CD4-positive, alpha-beta T cell (primary cell): ENCODE measurements around the gene PCDH1. TPM values are rescaled to one million over a fixed set of nuclear protein-coding genes. Genes with fewer than 3 reads are reported as not detected.

Source experiments
- ATAC-seq: fragments of 200-7000 bp; cut with Tn5 transposase; one replicate; pipeline ENCODE4 v1.10.0; 2022; ENCODE audit warnings: mild to moderate bottlenecking; ENCODE audit not compliant: poor library complexity
- CTCF ChIA-PET: fragments of 350-600 bp; sonication (Branson Sonifier 250); formaldehyde crosslinking; loops from one replicate; lab custom pipeline; 2021; ENCODE audit warnings: antibody characterized with exemption, inconsistent platforms; lab: Charles Lee
- POLR2A ChIA-PET: fragments of 350-600 bp; sonication (Branson Sonifier 250); formaldehyde crosslinking; loops from one replicate; lab custom pipeline; 2021; ENCODE audit warnings: antibody characterized with exemption, inconsistent platforms; lab: Charles Lee
- DNase-seq, 14 experiments: peaks; one replicate each; pipeline ENCODE4 v3.0.0-alpha.2; 2013 to 2020; ENCODE audit warnings: mixed read lengths in 2 of 14
- H3K27ac ChIP-seq, 2 donors: one replicate each; pipeline versions ENCODE4 v1.5.1 to v1.7.0; 2013; ENCODE audit warnings: low read length in 2 of 2, low read depth in 1 of 2, mild to moderate bottlenecking in 1 of 2
- H3K27me3 ChIP-seq, 2 experiments: 1 replicate in 1 of 2; 2 replicates in 1 of 2; pipeline versions ENCODE4 v1.6.1 to v1.7.0; 2013; ENCODE audit warnings: low read length in 2 of 2, control low read depth in 1 of 2, mild to moderate bottlenecking in 1 of 2, moderate library complexity in 1 of 2; ENCODE audit not compliant: insufficient read depth in 2 of 2, control insufficient read depth in 1 of 2
- H3K36me3 ChIP-seq: one replicate; pipeline ENCODE4 v1.6.1; 2013; ENCODE audit warnings: low read length, control low read depth; ENCODE audit not compliant: insufficient read depth
- H3K4me1 ChIP-seq: one replicate; pipeline ENCODE4 v1.6.1; 2013; ENCODE audit warnings: low read length, control low read depth; ENCODE audit not compliant: insufficient read depth
- H3K4me3 ChIP-seq: one replicate; pipeline ENCODE4 v1.5.1; 2013; ENCODE audit warnings: mild to moderate bottlenecking, low read length, moderate library complexity
- H3K9me3 ChIP-seq, 2 experiments: 1 replicate in 1 of 2; 2 replicates in 1 of 2; pipeline versions ENCODE4 v1.6.1 to v1.7.0; 2013; ENCODE audit warnings: low read length in 2 of 2, mild to moderate bottlenecking in 2 of 2, control low read depth in 1 of 2, moderate library complexity in 1 of 2; ENCODE audit not compliant: control insufficient read depth in 1 of 2, insufficient read depth in 1 of 2
- H3K27ac Mint-ChIP-seq: one replicate; pipeline ENCODE4 v1.8.0; 2020; ENCODE audit warnings: mixed read lengths
- H3K27me3 Mint-ChIP-seq: one replicate; pipeline ENCODE4 v1.8.0; 2021; ENCODE audit warnings: mixed read lengths
- H3K36me3 Mint-ChIP-seq: one replicate; pipeline ENCODE4 v1.8.0; 2021; ENCODE audit warnings: low read depth, mixed read lengths
- H3K4me1 Mint-ChIP-seq: one replicate; pipeline ENCODE4 v1.8.0; 2021; ENCODE audit warnings: low read depth, mixed read lengths
- H3K4me3 Mint-ChIP-seq: one replicate; pipeline ENCODE4 v1.8.0; 2020; ENCODE audit warnings: mild to moderate bottlenecking, mixed read lengths
- H3K9me3 Mint-ChIP-seq: one replicate; pipeline ENCODE4 v1.8.0; 2020; ENCODE audit warnings: mixed read lengths
- intact Hi-C, 2 experiments: fragments of 100-400 bp; cut with DNase I in 1 of 2; cut with micrococcal nuclease in 1 of 2; formaldehyde crosslinking; loops; one replicate each; pipeline versions ENCODE4 v1.15.1 to v1.9.0; 2023 to 2025; cut with DNase I, micrococcal nuclease
- total RNA-seq, 174 experiments: library from RNA in 2 of 174; stranded (reverse) in 2 of 174; gene quantifications; one replicate each; pipeline ENCODE4 v1.2.3 and lab custom pipeline; 2021 to 2026
- TF ChIP-seq, protein P1 (sequence below): fragments of 200-600 bp; IDR thresholded peaks from one replicate; pipeline ENCODE4 v1.8.0; 2022; ENCODE audit warnings: antibody characterized with exemption, mild to moderate bottlenecking

Gene PCDH1
- total RNA-seq, 2 experiments from 2014 or later: 0.17 TPM; not detected in 1

GRCh38 chr5:141817631-141818030 lies 60.6 kb downstream of the PCDH1 start:
- intact Hi-C loops: no loop called here
- no peaks in the 10 kb centered on the region for H3K9me3 Mint-ChIP-seq
- H3K27me3 ChIP-seq: peaks cover 11 to 13% of the 10 kb centered on the region in 2 experiments
- ATAC-seq: no peak
- H3K4me1 ChIP-seq: no peaks in the 10 kb centered on the region
- TF ChIP-seq, protein P1, sequence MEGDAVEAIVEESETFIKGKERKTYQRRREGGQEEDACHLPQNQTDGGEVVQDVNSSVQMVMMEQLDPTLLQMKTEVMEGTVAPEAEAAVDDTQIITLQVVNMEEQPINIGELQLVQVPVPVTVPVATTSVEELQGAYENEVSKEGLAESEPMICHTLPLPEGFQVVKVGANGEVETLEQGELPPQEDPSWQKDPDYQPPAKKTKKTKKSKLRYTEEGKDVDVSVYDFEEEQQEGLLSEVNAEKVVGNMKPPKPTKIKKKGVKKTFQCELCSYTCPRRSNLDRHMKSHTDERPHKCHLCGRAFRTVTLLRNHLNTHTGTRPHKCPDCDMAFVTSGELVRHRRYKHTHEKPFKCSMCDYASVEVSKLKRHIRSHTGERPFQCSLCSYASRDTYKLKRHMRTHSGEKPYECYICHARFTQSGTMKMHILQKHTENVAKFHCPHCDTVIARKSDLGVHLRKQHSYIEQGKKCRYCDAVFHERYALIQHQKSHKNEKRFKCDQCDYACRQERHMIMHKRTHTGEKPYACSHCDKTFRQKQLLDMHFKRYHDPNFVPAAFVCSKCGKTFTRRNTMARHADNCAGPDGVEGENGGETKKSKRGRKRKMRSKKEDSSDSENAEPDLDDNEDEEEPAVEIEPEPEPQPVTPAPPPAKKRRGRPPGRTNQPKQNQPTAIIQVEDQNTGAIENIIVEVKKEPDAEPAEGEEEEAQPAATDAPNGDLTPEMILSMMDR: no peak
- no peaks in the 10 kb centered on the region for H3K36me3 ChIP-seq
- H3K9me3 ChIP-seq: no peaks in the 10 kb centered on the region
- no peaks in the 10 kb centered on the region for H3K4me1 Mint-ChIP-seq
- no peaks in the 10 kb centered on the region for H3K36me3 Mint-ChIP-seq
- no peak overlapping the region for H3K4me3 ChIP-seq
- H3K4me3 Mint-ChIP-seq: no peak overlapping the region
- ChIA-PET POLR2A (no interaction called here), CTCF (no interaction called here)
- no peak for DNase-seq
- H3K27me3 Mint-ChIP-seq: peaks cover 27% of the 10 kb centered on the region
- no peak overlapping the region for H3K27ac Mint-ChIP-seq
- H3K27ac ChIP-seq: no peak overlapping the region

DNA sequence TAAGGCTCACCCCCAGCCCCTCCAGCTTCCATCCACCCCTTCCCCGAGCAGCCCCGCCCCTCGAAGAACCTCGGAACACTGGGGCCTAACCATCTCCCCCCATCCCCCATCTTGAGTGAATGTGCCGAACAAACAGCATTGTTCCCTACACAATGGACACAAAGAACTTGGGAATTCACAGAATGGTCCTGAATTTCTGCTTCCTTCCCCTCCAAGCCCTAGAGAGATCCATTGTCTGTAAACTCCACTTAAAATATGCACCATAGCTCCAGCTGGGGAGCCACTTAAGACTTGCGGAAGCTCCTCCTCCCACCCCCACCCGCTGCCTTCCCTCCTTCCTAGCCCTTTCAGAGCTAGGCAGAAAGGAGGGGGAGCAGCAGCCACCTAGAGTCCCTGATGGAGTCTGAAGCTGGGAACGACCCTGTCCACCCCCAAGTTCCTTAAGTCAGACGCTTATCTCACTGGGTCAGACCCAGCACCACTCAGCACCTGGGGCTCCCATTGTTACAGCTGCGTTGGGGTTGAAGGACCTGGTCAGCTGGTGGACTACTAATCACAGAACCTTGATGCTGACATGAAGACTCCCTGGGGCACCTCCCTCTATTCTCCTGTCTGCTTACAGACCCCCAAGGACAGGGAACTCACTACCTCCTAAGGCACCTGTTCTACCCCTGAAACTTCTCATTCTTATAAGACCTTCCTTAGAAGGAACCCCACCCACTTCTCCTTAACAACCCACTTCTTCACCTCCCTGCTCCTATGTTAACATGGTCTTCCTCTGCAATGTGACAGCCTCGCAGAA lies 61.4 kb downstream of the PCDH1 start:
- intact Hi-C loops: no loop called here
- TF ChIP-seq, protein P1: no peak

GRCh38 chr5:141815796-141816180 lies 62.4 kb downstream of the PCDH1 start:
- peaks cover 46% of the 10 kb centered on the region for H3K27me3 Mint-ChIP-seq
- intact Hi-C loops: no loop called here
- H3K4me3 Mint-ChIP-seq: no peak overlapping the region

More for the DNA sequence above, 61.4 kb downstream of the PCDH1 start:
- Mint-ChIP-seq H3K4me3 (no peak overlapping the region), H3K27me3 (peaks cover 35% of the 10 kb centered on the region), H3K27ac (no peak overlapping the region), H3K4me1 (no peaks in the 10 kb centered on the region), H3K36me3 (no peaks in the 10 kb centered on the region), H3K9me3 (no peaks in the 10 kb centered on the region)
- no peaks in the 10 kb centered on the region for H3K4me1 ChIP-seq
- no peak for DNase-seq
- no peaks in the 10 kb centered on the region for H3K36me3 ChIP-seq
- H3K27me3 ChIP-seq: peaks cover 13 to 19% of the 10 kb centered on the region in 2 experiments
- H3K9me3 ChIP-seq: no peaks in the 10 kb centered on the region
- ATAC-seq: no peak
- H3K4me3 ChIP-seq: no peak overlapping the region
- CTCF ChIA-PET: interaction anchor here (0.6 kb wide), 1 partner anchor 44 kb away, joined by 3 read pairs; no protein-coding TSS in a partner anchor
- no peak overlapping the region for H3K27ac ChIP-seq
- POLR2A ChIA-PET: no interaction called here

More at GRCh38 chr5:141815796-141816180, 62.4 kb downstream of the PCDH1 start:
- POLR2A ChIA-PET: interaction anchor here (0.7 kb wide), 1 partner anchor 21 kb away, joined by 3 read pairs; no protein-coding TSS in a partner anchor
- no peaks in the 10 kb centered on the region for H3K4me1 Mint-ChIP-seq
- Histone ChIP-seq H3K36me3 (no peaks in the 10 kb centered on the region), H3K27ac (no peak overlapping the region), H3K27me3 (peaks cover 19 to 28% of the 10 kb centered on the region in 2 experiments), H3K4me1 (no peaks in the 10 kb centered on the region), H3K9me3 (no peaks in the 10 kb centered on the region), H3K4me3 (no peak overlapping the region)
- CTCF ChIA-PET: interaction anchor here (0.6 kb wide), 1 partner anchor 45 kb away, joined by 3 read pairs; no protein-coding TSS in a partner anchor
- H3K36me3 Mint-ChIP-seq: no peaks in the 10 kb centered on the region
- ATAC-seq: no peak
- H3K9me3 Mint-ChIP-seq: no peaks in the 10 kb centered on the region
- TF ChIP-seq, protein P1: no peak
- H3K27ac Mint-ChIP-seq: no peak overlapping the region
- no peak for DNase-seq
